DMS153 treated with DMSO at 0.1 percent for 48 hours (cell line): ENCODE measurements around the gene TXLNA.

Experiments
- DNase-seq: peaks from one replicate; lab custom pipeline; 2025; ENCODE audit not compliant: unreplicated experiment; lab: John Stamatoyannopoulos, UW

The TXLNA gene

DNA sequence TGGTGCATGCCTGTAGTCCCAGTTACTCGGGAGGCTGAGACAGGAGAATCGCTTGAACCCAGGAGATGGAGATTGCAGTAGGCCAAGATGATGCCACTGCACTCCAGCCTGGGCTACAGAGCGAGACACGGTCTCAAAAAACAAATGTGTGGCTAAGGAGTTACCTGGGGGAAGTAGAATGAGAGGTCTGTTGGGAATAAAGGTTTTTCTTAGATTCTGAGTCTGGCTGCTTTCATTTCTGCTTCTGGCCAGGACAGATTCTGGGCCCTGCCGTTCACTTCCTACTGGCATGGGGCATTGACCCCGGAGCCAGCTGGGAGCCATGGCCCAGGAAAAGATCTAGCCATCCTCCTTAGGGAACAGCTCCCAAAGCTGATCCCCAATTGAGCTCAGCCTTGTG is 29.0 kb downstream of the TXLNA start:
- no peak for DNase-seq

GRCh38 chr1:32208891-32209328 is 29.4 kb downstream of the TXLNA start, which contains the start of gene DCDC2B:
Gene DCDC2B, plus strand, starts transcription at chr1:32209089. Its CDS starts 5 bp downstream, at chr1:32209094.
- peak; percentile 100 for DNase-seq

DNA sequence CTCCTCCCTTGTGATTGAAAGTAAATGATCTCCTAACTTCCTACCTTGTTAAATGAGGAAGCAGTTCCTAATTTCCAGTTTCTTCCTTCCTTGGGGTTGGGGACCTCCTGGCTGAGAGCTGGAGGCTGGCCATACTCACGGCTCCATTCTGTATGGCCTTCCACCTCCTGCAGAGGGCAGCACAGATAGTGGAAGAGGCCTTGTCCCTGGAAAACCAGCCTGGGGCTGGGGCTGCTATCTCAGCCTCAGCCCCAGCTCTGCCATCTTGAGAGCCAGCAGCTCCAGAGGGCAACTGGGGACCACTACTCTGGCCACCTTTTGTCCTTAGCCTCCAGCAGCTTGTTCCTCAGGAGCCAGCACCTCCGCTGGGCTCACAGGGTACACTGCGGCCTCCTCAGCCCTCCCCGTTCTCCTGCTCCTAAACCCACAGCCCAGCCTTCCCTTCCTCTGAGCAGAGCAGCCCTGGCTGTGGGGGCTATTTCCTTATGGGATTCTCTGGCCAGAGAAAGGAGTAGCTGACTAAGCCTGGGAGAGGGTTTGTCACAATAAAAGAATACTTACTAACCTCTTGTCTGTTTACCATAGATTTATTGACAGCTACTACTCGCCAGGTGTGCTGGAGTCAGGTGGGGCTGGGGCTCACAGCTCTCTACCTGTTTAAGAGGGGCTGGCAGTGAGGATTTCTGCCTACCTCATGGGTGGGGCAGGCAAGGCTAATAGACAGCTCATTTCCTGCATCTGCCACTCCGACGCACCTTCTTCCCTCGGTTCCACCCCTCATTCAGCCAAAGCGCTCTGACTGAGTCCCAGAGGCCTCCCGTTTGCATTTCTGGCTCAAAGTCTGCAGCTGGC is 36.4 kb downstream of the TXLNA start:
- peak; percentile 98 for DNase-seq

DNA sequence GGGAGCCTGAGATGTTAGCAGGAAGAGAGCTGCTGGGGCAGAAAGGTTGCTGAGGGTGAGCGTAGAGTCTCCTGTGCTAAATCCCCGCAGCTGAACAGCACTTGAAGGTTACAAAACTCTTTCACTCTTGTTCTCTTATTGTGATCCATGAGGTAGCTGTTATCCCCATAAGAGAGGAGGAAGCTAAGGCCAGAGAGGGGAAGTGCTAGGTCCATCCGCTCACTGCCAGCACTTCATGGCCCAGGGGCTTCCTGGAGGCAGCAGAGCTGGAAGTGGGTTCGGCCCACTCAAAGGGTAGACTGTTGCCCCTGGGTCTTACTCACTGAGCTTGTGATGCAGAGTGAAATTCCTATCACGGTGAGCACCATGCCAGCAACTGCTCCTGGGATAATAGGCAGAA is 37.1 kb downstream of the TXLNA start:
- DNase-seq: no peak

DNA sequence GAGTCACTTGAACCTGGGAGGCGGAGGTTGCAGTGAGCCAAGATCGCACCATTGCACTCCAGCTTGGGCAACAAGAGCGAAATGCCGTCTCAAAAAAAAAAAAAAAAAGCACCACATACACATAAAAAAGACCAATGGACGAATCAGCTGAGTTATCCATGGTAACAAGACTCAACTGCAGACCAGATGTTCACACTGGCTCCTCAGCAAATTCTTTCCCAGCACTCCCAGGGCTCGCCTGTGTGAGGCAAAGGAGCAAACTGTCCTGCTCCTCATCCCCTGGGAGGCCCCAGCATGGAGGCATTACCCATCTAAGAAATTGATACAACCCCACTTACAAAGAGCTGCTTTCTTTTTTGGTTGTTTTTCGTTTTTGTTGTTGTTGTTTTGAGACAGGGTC is 39.5 kb downstream of the TXLNA start:
- no peak for DNase-seq

GRCh38 chr1:32220746-32221580 is 41.5 kb downstream of the TXLNA start:
- no peak for DNase-seq

GRCh38 chr1:32221581-32221979 is 42.1 kb downstream of the TXLNA start:
- no peak for DNase-seq

DNA sequence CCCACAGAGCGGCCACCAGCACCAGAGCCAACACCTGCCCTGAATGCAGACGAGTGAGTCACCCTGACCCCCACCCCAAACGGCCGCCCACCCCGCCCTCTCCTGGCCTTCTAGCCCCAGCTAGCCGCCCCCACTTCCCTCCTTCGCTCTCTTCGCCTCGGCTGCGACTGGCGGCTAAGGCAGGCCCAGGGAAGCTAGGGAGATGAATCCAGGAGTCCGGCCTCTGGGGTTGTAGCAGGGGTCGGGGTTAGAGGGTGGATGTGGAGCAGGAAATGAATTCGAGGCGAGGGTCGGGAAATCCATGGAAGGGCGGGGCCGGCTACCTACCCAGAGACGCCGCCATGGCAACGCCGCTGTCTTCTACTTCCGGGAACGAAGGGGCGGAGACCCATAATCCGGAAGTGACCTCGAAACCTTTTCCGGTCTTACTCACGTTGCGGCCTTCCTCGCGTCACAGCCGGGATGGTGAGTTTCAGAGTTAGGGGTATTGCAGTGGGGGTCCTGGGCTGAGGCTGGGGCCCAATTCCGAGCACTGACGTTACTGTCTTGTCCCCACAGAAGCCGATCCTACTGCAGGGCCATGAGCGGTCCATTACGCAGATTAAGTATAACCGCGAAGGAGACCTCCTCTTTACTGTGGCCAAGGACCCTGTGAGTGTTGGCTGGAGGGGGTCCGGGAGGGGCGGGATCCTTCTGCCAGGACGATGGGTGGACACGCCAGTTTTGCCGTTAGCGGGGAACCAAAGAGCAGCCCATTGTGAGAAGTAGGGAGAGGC is 42.7 kb downstream of the TXLNA start, which contains the start of the genes EIF3I and TMEM234:
EIF3I (plus strand) TSS at position 428 of the 776 bp plus-strand sequence; CDS start at position 463, 35 bp downstream.
TMEM234 (minus strand) TSS at position 374 of the 776 bp plus-strand sequence; CDS start at position 343, 31 bp downstream.
- peak; percentile 99 for DNase-seq

DNA sequence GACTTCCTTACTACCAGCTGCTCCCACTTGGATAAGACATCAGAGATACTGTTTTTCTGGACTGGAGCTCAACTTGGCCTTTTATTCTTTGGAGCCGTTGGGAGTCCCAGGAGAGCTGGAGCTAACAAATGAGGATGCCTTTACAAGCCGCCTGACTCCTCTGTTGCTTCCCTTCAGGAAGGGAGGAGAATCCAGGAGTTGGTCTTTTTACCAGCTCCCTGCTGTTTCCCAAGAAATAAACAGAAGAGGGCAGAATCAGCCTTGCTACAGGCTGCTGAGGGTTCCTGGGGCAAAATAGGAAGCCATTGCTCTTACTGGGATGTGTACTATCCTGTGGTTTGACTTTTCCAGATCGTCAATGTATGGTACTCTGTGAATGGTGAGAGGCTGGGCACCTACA is 44.2 kb downstream of the TXLNA start:
- DNase-seq: no peak

DNA sequence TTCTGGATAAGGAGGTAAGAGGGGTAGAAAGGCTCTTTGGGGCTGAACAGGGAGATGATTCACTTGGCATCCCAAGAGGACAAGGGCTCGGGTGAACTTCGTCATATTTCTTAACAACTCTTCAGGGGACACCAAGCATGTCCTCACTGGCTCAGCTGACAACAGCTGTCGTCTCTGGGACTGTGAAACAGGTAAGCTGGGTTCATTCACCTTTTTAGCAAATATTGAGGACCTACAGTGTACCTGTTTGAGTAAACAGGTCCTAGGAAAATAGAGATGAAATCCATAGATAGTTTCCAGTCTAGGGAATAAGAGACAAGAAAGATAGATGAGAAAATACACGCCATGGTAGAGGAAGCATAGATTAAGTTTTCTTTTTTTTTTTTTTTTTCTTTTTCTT is 44.8 kb downstream of the TXLNA start:
- DNase-seq: no peak

DNA sequence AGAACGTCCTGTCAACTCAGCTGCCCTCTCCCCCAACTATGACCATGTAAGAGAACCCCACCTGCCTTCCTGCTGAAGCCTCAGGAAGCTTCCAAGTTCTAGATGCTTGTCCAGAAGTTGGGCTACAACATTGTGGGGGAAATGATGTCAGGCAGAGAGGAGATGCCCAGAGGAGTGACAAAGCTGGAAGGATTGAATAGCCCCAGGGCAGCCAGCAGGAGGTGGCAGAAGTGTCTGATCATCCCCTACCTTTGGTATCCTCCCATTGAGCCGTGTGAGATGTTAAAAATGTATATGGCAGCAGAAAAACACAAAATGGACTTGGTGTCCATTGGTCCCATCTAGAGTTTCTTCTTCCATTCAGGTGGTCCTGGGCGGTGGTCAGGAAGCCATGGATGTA is 49.3 kb downstream of the TXLNA start:
- DNase-seq: no peak

GRCh38 chr1:32231843-32232432 is 52.5 kb downstream of the TXLNA start:
- no peak for DNase-seq

GRCh38 chr1:32232558-32233304 is 53.3 kb downstream of the TXLNA start:
- DNase-seq: no peak

- no peak for DNase-seq
Measured at GRCh38 chr1:32234792-32235191, 55.3 kb downstream of the TXLNA start.

DNA sequence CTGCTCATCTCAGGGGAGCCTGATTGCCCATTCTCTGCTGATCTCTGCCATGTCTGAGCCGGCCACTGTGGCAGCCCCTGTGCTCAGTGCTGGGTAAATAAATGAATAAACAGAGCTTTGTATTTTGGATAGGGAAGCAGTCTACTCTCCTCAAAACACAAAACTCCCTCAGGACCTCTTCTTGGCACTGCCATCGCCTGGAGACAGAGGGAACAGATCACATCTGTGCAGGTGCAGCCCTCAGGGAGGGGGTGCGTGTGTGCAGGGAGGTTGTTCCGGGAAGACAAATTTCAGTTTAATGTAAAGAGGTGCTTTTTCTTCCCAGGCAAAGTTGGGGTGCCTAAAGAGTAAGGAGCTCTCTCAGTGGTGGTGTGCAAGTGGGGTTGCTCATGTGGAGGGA is 59.9 kb downstream of the TXLNA start:
- DNase-seq: peak; percentile 80

DNA sequence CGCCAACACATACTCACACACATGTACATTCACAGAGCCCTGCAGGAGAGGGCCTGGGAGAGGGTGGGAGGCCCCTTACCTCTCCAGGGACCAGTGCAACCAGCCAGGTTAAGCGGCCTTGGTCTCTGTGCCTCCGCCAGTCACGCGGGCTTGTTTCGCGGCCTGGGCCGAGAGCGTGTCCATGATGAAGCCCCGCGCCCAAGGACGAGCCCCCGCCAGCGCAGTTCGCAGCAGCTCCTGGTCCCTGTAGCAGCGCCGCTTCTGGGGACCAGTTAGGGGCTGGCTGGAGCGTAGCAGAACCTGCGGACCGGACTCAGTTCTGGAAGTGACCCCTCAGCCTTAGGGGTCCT is 60.3 kb downstream of the TXLNA start:
- DNase-seq: peak; percentile 80

GRCh38 chr1:32240140-32240951 is 60.9 kb downstream of the TXLNA start:
- DNase-seq: peak; percentile 99

GRCh38 chr1:32241001-32241763 is 61.7 kb downstream of the TXLNA start:
- DNase-seq: peak; percentile 88
